Measurements from ENCODE around the gene UNC79.

The UNC79 gene

GRCh38 chr14:93702946-93703345, 272.2 kb downstream of the UNC79 start:
- Histone ChIP-seq H3K4me3 (ENCODE audit: low read length) (no peak overlapping the region), H3K27ac (ENCODE audit: low read length) (no peak overlapping the region), H3K4me2 (ENCODE audit: low read depth, low read length) (no peak overlapping the region), H3K4me1 (ENCODE audit: low read length) (no peaks in the 10 kb centered on the region), H3K9me3 (replicated peaks; ENCODE audit: insufficient read depth, low read length) (no peaks in the 10 kb centered on the region), H3K27me3 (replicated peaks; ENCODE audit: insufficient read depth, low read length) (no peaks in the 10 kb centered on the region), H3F3A (ENCODE audit: insufficient read depth, low read length) (no peaks in the 10 kb centered on the region), H3K36me3 (replicated peaks; ENCODE audit: insufficient read depth, low read length) (no peaks in the 10 kb centered on the region), H3K79me2 (ENCODE audit: low read length) (no peaks in the 10 kb centered on the region), H3K9ac (ENCODE audit: low read length) (no peak overlapping the region), H3K9me2 (replicated peaks; ENCODE audit: insufficient read depth, low read length) (no peaks in the 10 kb centered on the region), H2AFZ (ENCODE audit: low read length) (no peak overlapping the region), H4K20me1 (ENCODE audit: insufficient read depth, low read length) (no peaks in the 10 kb centered on the region)
- TF ChIP-seq CTCF (IDR thresholded peaks at IDR 0.05; ENCODE audit: low read length) (no peak), EZH2phosphoT487 (IDR thresholded peaks at IDR 0.05; ENCODE audit: low read length) (no peak), EZH2 (optimal IDR thresholded peaks at IDR 0.05; ENCODE audit: low read depth, low read length) (no peak)
- DNase-seq, result no peak

- no peak overlapping the region for H3K4me3 ChIP-seq (ENCODE audit: low read length)
- no peaks in the 10 kb centered on the region for H3K9me2 ChIP-seq (replicated peaks; ENCODE audit: insufficient read depth, low read length)
- H3F3A ChIP-seq (ENCODE audit: insufficient read depth, low read length), result no peaks in the 10 kb centered on the region
- TF ChIP-seq EZH2 (optimal IDR thresholded peaks at IDR 0.05; ENCODE audit: low read depth, low read length) (no peak), EZH2phosphoT487 (IDR thresholded peaks at IDR 0.05; ENCODE audit: low read length) (no peak), CTCF (IDR thresholded peaks at IDR 0.05; ENCODE audit: low read length) (no peak)
- H3K79me2 ChIP-seq (ENCODE audit: low read length), result no peaks in the 10 kb centered on the region
- H4K20me1 ChIP-seq (ENCODE audit: insufficient read depth, low read length), result no peaks in the 10 kb centered on the region
- no peak for DNase-seq
- no peak overlapping the region for H3K4me2 ChIP-seq (ENCODE audit: low read depth, low read length)
- no peak overlapping the region for H2AFZ ChIP-seq (ENCODE audit: low read length)
- no peaks in the 10 kb centered on the region for H3K9me3 ChIP-seq (replicated peaks; ENCODE audit: insufficient read depth, low read length)
- no peaks in the 10 kb centered on the region for H3K27me3 ChIP-seq (replicated peaks; ENCODE audit: insufficient read depth, low read length)
- no peaks in the 10 kb centered on the region for H3K4me1 ChIP-seq (ENCODE audit: low read length)
- no peak overlapping the region for H3K9ac ChIP-seq (ENCODE audit: low read length)
- no peaks in the 10 kb centered on the region for H3K36me3 ChIP-seq (replicated peaks; ENCODE audit: insufficient read depth, low read length)
- no peak overlapping the region for H3K27ac ChIP-seq (ENCODE audit: low read length)
These were observed 273.2 kb downstream of the UNC79 start for GRCh38 chr14:93703941-93704340.

GRCh38 chr14:93705513-93706156, 274.9 kb downstream of the UNC79 start:
- no peak overlapping the region for H3K4me3 ChIP-seq (ENCODE audit: low read length)
- no peaks in the 10 kb centered on the region for H3K79me2 ChIP-seq (ENCODE audit: low read length)
- H3K9ac ChIP-seq (ENCODE audit: low read length), result no peak overlapping the region
- H3K9me3 ChIP-seq (replicated peaks; ENCODE audit: insufficient read depth, low read length), result no peaks in the 10 kb centered on the region
- H3K4me2 ChIP-seq (ENCODE audit: low read depth, low read length), result no peak overlapping the region
- H4K20me1 ChIP-seq (ENCODE audit: insufficient read depth, low read length), result no peaks in the 10 kb centered on the region
- H3K4me1 ChIP-seq (ENCODE audit: low read length), result no peaks in the 10 kb centered on the region
- no peaks in the 10 kb centered on the region for H3K36me3 ChIP-seq (replicated peaks; ENCODE audit: insufficient read depth, low read length)
- no peak for DNase-seq
- no peak for TF ChIP-seq EZH2 (optimal IDR thresholded peaks at IDR 0.05; ENCODE audit: low read depth, low read length)
- H3K27me3 ChIP-seq (replicated peaks; ENCODE audit: insufficient read depth, low read length), result no peaks in the 10 kb centered on the region
- H3K9me2 ChIP-seq (replicated peaks; ENCODE audit: insufficient read depth, low read length), result no peaks in the 10 kb centered on the region
- no peak overlapping the region for H2AFZ ChIP-seq (ENCODE audit: low read length)
- H3F3A ChIP-seq (ENCODE audit: insufficient read depth, low read length), result no peaks in the 10 kb centered on the region
- no peak overlapping the region for H3K27ac ChIP-seq (ENCODE audit: low read length)

- no peak for DNase-seq
- Histone ChIP-seq H3K79me2 (ENCODE audit: low read length) (no peaks in the 10 kb centered on the region), H3K27me3 (replicated peaks; ENCODE audit: insufficient read depth, low read length) (no peaks in the 10 kb centered on the region), H3K4me3 (ENCODE audit: low read length) (no peak overlapping the region), H3K27ac (ENCODE audit: low read length) (no peak overlapping the region), H3K36me3 (replicated peaks; ENCODE audit: insufficient read depth, low read length) (no peaks in the 10 kb centered on the region), H3K4me2 (ENCODE audit: low read depth, low read length) (no peak overlapping the region), H3F3A (ENCODE audit: insufficient read depth, low read length) (no peaks in the 10 kb centered on the region), H2AFZ (ENCODE audit: low read length) (no peak overlapping the region), H3K9me3 (replicated peaks; ENCODE audit: insufficient read depth, low read length) (no peaks in the 10 kb centered on the region), H3K9me2 (replicated peaks; ENCODE audit: insufficient read depth, low read length) (no peaks in the 10 kb centered on the region), H3K4me1 (ENCODE audit: low read length) (no peaks in the 10 kb centered on the region), H3K9ac (ENCODE audit: low read length) (no peak overlapping the region), H4K20me1 (ENCODE audit: insufficient read depth, low read length) (no peaks in the 10 kb centered on the region)
- TF ChIP-seq CTCF (IDR thresholded peaks at IDR 0.05; ENCODE audit: low read length), result no peak
- no peak for TF ChIP-seq EZH2phosphoT487 (IDR thresholded peaks at IDR 0.05; ENCODE audit: low read length)
- no peak for TF ChIP-seq EZH2 (optimal IDR thresholded peaks at IDR 0.05; ENCODE audit: low read depth, low read length)
These were observed 275.7 kb downstream of the UNC79 start for GRCh38 chr14:93706360-93706955.
